GM12892 (cell line): ENCODE data around the gene HOXC6.

ENCODE experiments used
- DNase-seq: peaks from one replicate; pipeline ENCODE4 v3.0.0; 2011; ENCODE audit not compliant: insufficient read length
- FAIRE-seq: peaks from 2 replicates; lab custom pipeline; 2011; peaks lifted over from hg19 to GRCh38; lab: Jason Lieb, UNC
- POLR2A ChIP-seq: IDR thresholded peaks from 2 replicates; pipeline ENCODE4 v1.6.1; 2011; ENCODE audit warnings: low read depth, low read length, control low read depth
- POLR2AphosphoS5 ChIP-seq: IDR thresholded peaks from 2 replicates; pipeline ENCODE4 v1.6.1; 2011; ENCODE audit warnings: low read depth, low read length, control low read depth
- TAF1 ChIP-seq: IDR thresholded peaks from 2 replicates; pipeline ENCODE4 v1.6.1; 2011; ENCODE audit warnings: low read depth, mild to moderate bottlenecking, control low read depth, low read length, borderline replicate concordance

HOXC6 gene

DNA sequence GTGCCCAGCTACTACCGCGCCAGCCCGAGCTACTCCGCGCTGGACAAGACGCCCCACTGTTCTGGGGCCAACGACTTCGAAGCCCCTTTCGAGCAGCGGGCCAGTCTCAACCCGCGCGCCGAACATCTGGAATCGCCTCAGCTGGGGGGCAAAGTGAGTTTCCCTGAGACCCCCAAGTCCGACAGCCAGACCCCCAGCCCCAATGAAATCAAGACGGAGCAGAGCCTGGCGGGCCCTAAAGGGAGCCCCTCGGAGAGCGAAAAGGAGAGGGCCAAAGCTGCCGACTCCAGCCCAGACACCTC, 42.6 kb upstream of the HOXC6 start:
- FAIRE-seq (no peak), DNase-seq (no peak)
- TF ChIP-seq POLR2AphosphoS5 (no peak), POLR2A (no peak), TAF1 (no peak)

DNA sequence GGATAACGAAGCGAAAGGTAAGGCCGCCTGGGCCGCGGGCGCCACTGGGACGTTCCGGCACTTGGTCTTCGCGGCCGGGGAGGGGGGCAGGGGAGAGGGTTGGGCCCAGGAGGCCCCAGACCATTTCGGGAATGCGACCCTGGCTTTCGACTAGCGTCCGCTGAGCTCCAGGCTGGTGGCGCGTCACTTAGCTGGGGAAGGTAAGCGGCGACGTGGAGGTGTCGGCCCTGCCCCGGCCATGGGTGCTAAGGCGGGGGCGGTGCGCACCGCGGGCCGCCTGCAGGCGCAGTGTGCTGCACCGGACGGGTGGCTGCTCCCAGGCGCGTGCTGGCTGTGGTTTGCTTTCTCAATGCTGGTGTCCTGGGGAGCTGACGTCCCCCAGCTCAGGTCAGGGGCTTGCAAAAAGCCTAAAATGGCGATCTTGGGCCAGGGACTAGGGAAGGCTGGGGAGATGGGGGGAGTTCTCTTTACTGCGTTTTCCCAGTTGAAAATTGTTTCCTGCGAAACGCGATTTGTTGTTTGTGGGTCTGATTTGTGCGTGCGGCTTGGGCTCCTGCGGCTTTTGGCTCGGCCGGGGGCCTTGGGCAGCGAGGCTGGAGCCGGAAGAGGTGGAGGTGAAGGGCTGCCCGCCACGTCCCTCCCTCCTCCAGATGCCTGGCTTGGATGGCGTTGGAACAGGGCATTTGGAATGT, 42.1 kb upstream of the HOXC6 start:
- no peak for FAIRE-seq

GRCh38 chr12:53986686-53987483, 41.4 kb upstream of the HOXC6 start:
- TF ChIP-seq POLR2AphosphoS5 (no peak), POLR2A (no peak), TAF1 (no peak)
- FAIRE-seq (no peak), DNase-seq (no peak)

More for the DNA sequence above, 42.1 kb upstream of the HOXC6 start:
- DNase-seq, result no peak
- no peak for TF ChIP-seq POLR2AphosphoS5
- TF ChIP-seq TAF1, result no peak
- no peak for TF ChIP-seq POLR2A

GRCh38 chr12:53987787-53988230, 40.4 kb upstream of the HOXC6 start:
- no peak for FAIRE-seq
- DNase-seq, result no peak
- TF ChIP-seq POLR2A (no peak), TAF1 (no peak), POLR2AphosphoS5 (no peak)

DNA sequence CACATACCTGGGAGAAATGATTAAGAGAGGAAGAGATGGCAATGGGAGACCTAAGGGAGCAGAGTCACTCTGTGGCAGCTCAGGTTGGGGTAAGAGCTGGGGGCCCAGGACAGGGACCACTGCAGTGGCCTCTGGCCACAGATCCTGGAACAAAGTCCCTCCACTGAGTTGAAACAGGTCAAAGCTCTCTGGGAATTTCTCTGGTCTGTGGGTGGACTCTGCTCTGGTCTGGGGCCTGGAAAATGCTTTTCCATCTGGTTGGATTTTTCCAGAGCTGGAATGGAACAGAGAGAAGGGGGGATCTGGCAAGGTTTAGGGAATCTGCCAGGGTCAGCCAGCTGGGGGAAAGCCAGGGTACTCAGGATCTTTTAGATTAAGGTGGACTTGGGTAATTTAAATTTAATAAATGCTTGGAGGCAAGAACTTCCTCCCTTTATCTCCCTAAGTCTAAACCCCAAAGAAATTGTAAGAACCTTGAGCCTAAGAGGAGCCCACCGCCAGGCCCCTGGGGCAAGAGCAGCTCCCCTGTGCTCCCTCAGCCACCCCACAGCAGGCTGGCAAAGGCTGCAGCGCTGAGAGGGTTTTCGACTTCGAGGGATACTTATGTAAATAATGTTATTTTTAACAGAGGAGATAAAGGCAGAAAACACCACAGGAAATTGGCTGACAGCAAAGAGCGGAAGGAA, 39.6 kb upstream of the HOXC6 start:
- FAIRE-seq (no peak), DNase-seq (no peak)
- no peak for TF ChIP-seq TAF1

DNA sequence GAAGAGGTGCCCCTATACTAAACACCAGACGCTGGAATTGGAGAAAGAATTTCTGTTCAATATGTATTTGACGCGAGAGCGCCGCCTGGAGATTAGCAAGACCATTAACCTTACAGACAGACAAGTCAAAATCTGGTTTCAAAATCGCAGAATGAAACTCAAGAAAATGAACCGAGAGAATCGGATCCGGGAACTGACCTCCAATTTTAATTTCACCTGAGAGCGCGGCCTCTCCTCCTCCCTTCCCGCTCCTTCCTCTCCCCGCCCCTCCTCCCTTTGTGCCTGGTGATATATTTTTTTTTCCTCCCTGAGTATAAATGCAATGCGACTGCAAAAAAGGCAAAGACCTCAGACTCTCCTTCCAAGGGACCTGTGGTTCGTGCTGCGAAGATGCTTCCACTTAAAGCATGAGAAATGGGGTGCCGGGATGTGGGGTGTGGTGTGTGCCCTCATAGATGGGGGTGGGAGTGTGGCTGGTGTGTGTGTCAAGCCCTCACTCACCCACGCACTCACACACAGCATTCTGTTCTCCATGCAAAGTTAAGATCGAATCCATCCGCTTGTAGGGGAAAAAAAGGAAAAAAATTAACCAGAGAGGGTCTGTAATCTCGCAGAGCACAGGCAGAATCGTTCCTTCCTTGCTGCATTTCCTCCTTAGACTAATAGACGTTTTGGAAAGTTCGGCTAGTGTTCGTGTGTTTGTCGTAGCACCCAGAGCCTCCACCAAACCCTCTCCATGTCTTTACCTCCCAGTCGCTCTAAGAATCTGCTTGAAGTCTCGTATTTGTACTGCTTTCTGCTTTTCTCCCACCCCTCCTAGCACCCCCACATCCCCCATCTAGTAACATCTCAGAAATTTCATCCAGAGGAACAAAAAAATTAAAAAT, 38.8 kb upstream of the HOXC6 start:
- TF ChIP-seq TAF1 (no peak), POLR2A (no peak), POLR2AphosphoS5 (no peak)
- FAIRE-seq, result peak; percentile 92

DNA sequence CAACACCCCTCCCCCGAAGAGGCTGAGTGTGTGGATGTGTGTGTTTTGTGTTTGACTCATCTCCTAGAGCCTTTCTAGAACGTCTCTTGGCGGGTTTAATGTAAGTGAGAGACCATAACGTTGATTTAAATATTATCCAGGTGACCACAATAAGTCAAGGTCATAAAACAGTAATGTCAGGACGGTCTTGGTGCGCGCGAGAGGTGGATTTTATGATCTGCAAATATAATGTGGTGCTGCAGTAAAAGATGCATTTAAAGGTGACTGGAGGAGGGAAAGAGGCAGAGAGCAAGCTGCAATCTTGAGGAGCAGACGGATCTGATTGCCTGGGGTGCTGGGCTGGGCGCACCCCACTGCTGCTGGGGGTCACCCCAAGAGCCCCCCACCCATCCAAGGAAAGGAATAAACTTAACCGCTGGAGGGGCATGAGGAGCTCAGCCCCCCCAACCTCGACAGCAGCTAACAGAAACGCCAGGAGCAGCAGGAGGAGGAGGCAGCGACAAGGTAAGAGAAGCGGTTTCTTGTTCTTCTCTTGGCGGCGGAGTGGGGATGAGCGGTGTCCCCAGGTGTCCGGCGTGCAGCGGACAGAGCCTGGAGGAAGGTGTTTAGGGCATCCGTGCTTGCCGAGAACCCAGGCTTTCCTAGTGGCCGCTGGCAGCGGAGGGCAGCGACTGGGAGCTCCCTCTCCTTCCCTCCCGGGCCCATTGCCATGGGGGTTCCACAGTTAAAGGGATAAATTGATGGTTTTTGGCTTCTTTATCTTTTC, 37.7 kb upstream of the HOXC6 start:
- TF ChIP-seq POLR2A (no peak), TAF1 (no peak), POLR2AphosphoS5 (no peak)
- DNase-seq, result no peak
- no peak for FAIRE-seq

More for the DNA sequence above, 38.8 kb upstream of the HOXC6 start:
- DNase-seq, result no peak

DNA sequence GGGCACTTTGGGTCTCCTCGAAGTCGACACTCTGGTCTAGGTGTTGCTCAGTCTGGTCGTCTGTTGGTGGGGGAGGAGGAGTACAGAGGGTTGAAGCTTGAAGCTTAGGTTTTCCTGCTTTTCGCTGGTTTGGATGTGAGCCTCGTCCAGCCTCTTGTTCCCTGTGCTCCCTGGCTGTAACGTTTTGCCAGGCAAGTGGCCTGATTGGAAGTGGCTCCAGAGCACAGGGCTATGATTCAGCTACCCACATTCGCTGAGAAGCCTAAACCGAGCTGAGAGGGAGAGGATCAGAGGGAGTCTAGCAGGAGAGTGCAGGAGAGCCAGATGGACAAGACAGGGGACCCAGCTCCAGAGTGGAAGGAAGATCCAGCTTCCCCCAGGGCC, 37.2 kb upstream of the HOXC6 start:
- no peak for FAIRE-seq
- TF ChIP-seq POLR2A (no peak), POLR2AphosphoS5 (no peak), TAF1 (no peak)
- no peak for DNase-seq

DNA sequence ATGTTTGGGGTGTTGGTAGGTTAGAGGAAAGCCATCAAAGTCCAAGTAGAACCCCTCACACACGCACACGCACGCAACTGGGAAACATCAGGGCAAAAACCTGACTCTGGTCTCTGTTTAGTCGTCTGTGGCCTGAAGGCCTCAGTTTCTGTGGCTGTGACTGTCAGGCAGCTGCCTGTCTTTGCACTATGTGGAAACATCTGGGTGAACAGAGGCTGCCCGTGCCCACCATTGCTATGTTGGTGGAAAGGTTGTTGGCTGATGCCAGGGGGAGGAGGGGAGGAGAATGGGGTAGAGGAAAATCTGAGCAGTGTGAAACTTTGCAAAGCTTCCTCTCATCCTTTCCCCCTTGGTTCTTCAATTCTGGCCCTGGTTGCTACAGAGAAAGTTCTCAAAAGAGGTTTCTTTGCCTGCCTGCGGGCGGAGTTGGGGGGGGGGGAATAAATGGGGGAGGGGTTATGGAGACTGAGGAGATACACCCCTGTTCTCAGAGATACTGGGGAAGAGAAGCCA, 35.8 kb upstream of the HOXC6 start:
- no peak for FAIRE-seq
- TF ChIP-seq TAF1 (no peak), POLR2AphosphoS5 (no peak), POLR2A (no peak)
- DNase-seq, result no peak

- TF ChIP-seq POLR2AphosphoS5, result no peak
- FAIRE-seq (no peak), DNase-seq (no peak)
These were observed 34.9 kb upstream of the HOXC6 start for GRCh38 chr12:53993162-53994008.

DNA sequence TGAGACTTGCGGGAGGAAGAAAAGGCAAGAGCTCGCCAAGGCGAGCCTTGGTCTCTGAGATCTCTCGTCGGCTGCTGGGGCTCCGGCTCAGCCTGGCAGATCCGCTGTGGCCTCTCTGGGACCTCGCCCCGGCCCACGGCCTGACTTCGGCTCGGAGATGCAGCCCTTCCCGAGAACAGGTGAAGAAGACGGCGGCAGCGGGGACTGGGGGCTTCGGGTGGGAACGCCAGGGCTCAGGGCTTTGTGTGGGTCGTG, 34.3 kb upstream of the HOXC6 start:
- DNase-seq, result no peak
- no peak for FAIRE-seq

More for the DNA sequence above, 34.3 kb upstream of the HOXC6 start:
- no peak for TF ChIP-seq TAF1
